CD4-positive, alpha-beta T cell treated with Interleukin-6 at 100 ng/mL for 8 hours (primary cell): ENCODE results near the gene DRD3.
A peak's percentile ranks its signal among the peaks of the same experiment; 100 is the strongest.

Experiments
- DNase-seq: peaks from one replicate; pipeline ENCODE4 v3.0.0-alpha.2; 2020; ENCODE audit warnings: mixed read lengths, low spot score

Gene DRD3

GRCh38 chr3:114178770-114179368 lies at the start of gene DRD3:
DRD3 (minus strand) TSS chr3:114179052; CDS start chr3:114171992, 7,060 bp downstream.
- DNase-seq: no peak

DNA sequence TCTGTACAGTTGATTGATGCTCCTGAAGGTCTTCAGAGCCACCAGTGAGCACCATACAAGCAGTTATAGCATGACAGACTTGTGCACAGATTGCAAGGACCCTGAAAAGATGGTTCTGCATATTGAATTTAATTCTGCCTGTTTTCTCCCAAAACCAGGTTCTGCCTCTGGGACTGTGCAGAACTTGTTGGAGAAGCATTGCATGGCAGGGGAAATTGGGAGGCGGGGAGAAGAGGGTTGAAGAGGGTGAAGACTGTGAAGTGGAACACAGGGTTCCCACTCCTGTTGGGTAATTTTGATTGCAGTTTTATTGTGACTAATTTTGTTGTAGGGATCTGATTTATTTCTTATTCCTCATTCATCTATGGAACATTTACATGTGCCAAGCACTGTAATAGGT lies 48.2 kb upstream of the DRD3 start:
- DNase-seq: no peak

DNA sequence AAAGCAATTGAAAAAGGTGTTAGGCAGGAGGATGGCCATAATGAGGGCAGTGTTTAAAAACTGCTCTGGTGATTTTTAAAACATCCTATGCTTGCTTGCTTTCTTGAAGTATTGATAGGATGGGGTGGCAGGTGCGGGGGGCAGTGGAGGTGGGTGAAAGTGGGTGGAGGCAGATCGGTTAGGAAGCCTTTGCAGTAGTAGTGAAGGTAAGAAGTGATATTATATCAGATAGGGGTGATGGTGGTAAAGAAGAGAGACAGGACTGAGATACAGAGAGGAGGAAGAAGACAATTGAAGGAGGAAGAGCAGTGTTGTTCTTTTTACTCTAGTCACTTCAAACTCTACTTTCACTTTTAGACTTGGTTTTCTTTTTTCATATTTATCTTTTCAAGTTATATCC lies 47.5 kb upstream of the DRD3 start:
- no peak for DNase-seq

DNA sequence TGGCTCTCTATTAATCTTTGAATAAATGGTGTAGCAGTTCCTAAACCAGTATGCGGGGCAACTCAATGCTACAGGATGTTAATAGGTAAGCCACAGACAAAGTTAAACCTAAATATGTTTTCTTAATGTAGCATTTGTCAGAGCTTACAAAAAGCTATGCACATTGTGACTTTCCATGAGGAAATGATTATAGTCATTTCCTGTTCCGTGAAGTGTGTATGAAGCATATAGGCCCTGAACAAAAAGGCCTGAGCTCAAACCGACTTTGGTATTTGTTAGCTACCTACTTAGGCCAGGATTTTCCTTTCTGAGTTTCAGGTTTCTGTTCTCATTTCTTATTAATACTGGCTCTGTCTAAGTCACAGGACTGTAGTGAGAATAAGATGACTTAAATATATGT lies 44.3 kb upstream of the DRD3 start:
- DNase-seq: peak; percentile 64

- DNase-seq: no peak
Measured at GRCh38 chr3:114221881-114222264, 43.0 kb upstream of the DRD3 start.

GRCh38 chr3:114221165-114221880 lies 42.5 kb upstream of the DRD3 start:
- DNase-seq: peak; percentile 56

DNA sequence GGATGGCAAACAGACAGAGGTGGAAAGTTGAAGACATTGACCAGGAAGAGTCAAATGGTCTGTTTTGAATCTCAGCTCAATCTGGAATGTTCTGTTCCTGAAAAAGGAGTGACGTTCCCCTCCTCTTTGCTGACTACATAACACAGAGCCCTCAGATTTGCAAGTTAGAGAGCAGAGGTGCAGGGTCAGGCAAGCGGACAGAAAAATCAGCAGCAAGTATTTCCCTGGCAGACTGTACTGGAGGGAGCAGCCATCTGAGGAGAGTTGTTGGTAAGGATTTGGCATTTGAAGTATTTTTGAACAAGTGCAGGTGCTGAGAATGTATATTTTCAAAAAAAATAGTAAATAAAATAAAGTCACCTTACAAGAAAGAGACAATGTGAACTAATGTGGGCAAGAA lies 40.9 kb upstream of the DRD3 start:
- no peak for DNase-seq

DNA sequence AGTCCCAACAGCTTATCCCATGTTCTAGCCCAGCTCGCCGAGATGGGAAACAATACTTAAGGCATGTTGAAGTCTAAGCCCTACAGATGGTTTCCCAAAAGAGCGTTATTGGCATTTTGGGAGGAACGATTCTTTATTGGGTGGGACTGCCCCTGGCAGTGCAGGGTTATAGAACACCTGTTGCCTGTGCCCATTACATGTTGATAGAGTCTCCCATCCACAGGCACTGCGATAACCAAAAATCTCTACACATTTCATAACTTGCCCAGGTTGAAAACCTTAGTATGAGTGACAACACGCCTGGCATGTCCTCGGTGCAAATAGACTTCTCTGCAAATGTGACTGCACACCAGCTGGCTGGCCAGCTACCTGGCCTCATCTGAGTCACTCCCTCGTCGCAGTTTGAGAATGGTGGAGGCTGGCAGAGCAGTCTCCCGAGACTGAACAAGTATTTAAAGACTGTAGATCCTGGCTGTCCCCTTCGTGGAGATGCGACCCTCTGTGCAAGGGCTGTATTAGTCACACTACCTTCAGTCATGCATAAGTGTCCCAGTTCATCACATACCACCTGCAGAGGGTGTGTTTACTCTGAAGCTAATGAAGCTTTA lies 39.8 kb upstream of the DRD3 start:
- no peak for DNase-seq

GRCh38 chr3:114218006-114218405 lies 39.2 kb upstream of the DRD3 start:
- no peak for DNase-seq

GRCh38 chr3:114217266-114217665 lies 38.4 kb upstream of the DRD3 start:
- DNase-seq: no peak

DNA sequence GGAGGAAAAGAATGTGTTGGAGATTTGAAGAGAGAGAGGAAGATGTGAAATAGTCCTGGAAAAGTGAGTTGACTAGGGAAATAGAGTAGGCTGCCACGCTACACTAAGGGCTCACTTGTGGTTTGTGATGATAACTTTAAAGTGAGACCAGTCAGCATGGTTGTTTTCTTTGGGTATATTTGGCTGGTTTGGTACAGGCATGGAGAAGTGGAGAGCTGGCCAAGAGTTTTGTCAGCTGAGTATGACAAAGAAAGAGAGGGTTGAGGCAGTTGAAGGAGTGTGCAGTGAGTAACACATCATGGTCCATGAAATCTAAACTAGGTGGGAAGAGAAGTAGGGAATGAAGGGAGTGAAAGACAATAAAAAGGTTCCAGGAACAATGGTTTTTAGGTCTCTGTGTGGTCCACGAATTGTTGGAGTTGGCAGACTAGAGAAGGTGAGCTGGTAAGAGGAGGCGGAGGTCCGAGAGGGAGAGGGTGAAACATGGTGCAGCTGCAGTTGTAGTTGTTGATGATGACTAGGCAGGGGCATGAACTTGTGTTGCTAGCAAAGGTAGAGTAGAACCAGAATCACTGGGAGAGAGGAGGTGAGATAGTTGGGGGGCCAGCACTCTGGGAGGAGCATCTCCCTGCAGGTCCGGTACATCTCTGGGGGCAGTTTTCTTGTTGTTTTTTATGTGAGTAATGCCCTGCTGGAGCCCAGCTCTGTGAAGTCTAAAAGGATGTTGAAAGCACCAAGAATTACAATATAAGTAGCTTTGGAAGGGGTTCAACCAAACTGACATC lies 37.5 kb upstream of the DRD3 start:
- DNase-seq: no peak

- peak; percentile 85 for DNase-seq
Measured at GRCh38 chr3:114214542-114215341, 35.9 kb upstream of the DRD3 start.

GRCh38 chr3:114213627-114214541 lies 35.0 kb upstream of the DRD3 start:
- peak; percentile 83 for DNase-seq

- no peak for DNase-seq
Measured at GRCh38 chr3:114213292-114213626, 34.4 kb upstream of the DRD3 start.

GRCh38 chr3:114212646-114213045 lies 33.8 kb upstream of the DRD3 start:
- no peak for DNase-seq

DNA sequence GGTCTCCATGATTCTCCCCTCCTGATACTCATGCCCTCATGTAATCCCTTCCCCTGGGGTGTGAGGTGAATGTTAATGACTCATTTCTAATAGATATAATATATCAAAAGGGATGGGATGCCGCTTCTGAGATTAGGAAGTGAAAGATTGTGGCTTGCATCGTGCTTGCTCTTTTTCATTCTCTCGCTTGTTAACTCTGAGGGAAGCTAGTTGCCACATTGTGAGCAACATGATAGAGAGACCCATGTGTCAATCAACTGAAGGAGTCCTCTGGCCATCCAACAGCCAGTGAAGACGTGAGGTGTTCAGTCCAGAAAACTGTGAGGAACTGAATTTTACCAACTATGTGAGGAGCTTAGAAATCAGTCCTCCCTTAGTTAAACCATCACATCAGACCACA lies 28.9 kb upstream of the DRD3 start:
- DNase-seq: no peak

DNA sequence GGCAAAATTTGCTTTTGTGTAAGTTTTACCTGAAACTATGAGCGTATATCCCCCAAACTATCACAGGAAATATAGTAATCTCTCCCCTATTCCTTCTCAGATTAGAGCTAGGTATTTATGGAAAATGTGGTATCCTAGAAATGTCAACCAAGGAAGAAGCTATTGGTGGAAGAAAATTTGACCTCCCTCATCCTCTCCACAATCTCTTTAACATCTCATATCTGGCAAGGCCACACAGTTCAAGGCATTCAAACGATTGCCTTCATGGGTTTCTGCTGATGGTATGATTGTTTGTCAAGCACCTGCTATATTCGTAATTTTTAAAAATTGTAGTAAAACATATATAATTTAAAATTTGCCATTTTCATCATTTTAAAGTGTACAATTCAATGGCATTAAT lies 27.5 kb upstream of the DRD3 start:
- DNase-seq: no peak

GRCh38 chr3:114205541-114205940 lies 26.7 kb upstream of the DRD3 start:
- no peak for DNase-seq

DNA sequence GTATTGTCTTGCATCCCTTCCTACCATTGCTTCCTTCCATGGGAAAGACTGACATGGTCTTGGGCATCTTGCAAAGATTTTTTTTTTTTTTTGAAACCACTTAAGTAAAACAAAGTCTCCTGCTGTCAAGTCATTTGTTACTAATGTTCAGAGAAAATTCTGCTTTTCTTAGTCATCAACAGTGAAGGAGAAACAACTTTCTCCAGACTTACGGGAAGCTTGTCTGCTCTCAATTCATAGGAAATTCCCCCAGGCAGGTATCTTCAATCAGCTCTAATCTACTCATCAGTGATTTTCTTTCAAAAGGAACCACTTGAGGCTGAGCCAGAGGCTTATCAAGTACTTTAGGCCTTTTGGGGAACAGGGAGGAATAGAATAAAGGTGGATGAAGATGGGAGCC lies 15.9 kb upstream of the DRD3 start:
- DNase-seq: no peak

- DNase-seq: no peak
Measured at GRCh38 chr3:114192136-114192535, 13.3 kb upstream of the DRD3 start.

GRCh38 chr3:114186501-114186900 lies 7.6 kb upstream of the DRD3 start:
- DNase-seq: no peak
